NCI-H2171 (cell line): ENCODE measurements around the gene EVA1C.
"Not testable (repeated sequence)": the region's sequence is repeated elsewhere in the genome, so short reads cannot be mapped to it uniquely, and the experiment has no call there.

Experiments used
- DNase-seq: peaks from one replicate; lab custom pipeline; 2025; lab: John Stamatoyannopoulos, UW

The EVA1C gene

DNA sequence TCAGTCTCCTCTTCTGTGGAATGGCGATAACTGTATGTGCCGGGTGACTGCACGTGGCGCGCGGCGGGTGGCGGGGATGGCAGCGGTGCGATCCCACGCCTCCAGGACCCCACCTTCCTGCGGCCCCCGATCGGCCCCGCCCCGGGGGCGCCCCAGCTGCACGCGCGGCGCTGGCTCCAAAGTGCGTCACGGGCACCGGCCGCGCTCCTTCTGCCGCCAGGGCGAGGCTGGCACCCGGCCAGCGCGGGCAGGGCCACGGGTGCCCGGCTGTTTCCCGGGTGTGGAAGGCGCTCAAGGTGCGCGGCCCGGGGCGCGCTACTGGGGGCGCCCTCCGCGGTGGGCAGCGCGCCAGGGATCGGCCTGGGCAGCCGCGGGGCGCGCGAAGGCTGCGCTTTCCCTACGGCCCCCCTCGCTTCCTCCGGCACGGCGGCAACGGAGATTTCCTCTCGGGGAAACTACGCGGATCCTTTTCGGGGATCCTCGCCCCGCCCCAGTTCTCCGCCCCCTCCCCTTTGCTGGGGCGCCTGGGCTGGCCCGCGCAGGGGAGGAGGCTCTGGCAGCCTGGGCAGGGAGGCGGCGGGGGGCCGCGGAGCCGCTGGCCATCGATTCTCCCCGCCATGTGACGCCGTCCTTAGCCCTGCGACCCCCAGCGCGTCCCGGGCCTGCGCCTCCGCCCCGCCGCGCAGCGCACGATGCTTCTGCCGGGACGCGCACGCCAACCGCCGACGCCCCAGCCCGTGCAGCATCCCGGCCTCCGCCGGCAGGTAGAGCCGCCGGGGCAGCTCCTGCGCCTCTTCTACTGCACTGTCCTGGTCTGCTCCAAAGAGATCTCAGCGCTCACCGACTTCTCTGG, at the start of gene EVA1C:
EVA1C (plus strand) TSS at position 545 of the 853 bp plus-strand sequence; CDS start at position 693, 148 bp downstream.
- peak; percentile 76 for DNase-seq

DNA sequence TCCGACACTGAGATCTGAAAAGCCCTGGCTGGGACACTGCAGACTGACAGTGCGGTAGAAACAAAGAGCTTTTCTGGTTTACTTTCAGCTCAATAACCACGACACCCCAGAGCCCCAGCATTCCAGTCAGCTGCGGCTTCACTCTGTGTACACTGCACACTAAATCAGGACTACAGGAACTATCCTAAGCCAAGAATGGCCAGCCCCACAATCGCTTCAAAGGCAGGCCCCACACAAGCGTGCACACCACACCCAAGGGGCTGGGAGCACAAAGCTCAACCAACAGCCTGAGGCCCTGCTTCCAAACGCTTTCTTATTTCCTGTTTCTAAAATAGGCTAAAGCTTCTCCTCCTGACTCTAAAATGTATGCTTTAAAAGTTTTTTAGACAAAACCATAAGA, 48.1 kb upstream of the EVA1C start:
- DNase-seq: no peak

DNA sequence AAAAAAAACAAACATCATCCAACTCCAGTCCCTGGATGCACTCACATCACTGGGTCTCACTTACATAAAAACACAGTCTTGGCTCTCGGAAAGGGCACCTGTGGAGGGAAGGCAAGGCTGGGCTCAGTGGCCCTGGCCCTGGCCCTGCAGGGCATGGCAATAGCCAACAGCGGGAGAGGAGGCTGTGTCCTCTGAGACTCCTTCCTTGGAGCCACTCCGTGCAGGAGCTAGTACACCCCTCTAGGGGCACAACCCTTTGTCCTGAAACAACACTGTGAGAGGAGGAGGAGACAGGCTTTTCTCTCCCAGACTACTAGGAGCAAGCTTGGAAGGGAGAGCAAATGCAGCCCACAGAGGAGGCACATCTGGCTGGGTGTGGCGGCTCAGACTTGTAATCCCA, 47.7 kb upstream of the EVA1C start:
- no peak for DNase-seq

- DNase-seq: no peak
Observed at GRCh38 chr21:32366191-32366590, 46.3 kb upstream of the EVA1C start.

- no peak for DNase-seq
Observed at GRCh38 chr21:32367158-32367557, 45.3 kb upstream of the EVA1C start.

GRCh38 chr21:32368386-32368785, 44.1 kb upstream of the EVA1C start:
- no peak for DNase-seq

DNA sequence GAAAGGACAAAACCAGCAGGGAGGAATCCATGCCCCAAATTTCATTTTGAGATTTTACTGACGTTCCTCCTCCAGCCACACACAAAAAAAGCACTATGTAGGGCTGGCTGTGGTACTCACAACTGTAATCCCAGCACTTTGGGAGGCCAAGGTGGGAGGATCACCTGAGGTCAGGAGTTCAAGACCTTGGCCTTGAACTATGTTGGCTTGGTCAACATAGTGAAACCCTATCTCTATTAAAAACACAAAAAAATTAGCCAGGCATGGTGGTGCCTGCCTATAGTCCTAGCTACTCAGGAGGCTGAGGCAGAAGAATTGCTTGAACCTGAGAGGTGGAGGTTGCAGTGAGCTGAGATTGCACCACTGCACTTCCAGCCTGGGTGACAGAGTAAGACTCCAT, 43.5 kb upstream of the EVA1C start:
- not testable (repeated sequence) for DNase-seq

GRCh38 chr21:32370998-32371766, 41.3 kb upstream of the EVA1C start:
- no peak for DNase-seq

DNA sequence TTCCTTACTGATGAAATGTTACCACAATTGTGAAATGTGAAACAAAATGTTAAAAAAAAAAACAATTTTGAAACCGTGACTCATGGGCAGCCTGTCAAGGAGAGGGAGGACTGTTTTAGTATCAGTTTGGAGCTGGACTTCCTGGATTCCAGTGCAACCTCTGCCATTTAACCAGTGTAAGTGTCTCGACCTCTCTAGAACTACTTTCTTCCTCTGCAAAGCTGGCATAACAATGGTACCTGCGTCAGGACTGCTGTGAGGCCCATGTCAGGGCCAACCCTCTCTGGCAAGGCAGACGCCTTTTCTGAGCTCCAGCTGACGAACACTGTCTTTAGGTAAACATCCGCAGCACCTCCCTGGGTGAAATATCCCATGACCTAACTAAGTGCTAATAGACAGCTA, 40.6 kb upstream of the EVA1C start:
- DNase-seq: no peak

DNA sequence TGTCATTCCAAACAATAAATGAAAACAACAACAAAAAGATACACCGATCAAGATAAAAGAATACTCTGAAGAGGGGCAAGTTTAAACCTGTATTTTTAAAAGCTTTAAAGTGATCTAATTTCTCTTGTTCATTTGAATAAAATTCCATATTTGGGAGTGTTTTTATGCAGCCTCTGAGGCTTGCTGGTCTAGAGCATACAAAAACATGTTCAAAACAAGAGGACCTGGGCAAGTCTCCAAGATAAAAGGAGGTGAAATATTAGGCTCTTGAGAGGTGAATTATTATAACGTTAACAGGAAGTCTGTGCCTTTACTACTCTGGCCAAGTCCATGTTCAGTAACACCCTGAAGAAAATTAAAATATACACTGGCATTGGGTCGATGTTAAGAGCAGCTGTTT, 39.8 kb upstream of the EVA1C start:
- peak; percentile 9 for DNase-seq

- no peak for DNase-seq
Observed at GRCh38 chr21:32377506-32377905, 35.0 kb upstream of the EVA1C start.

DNA sequence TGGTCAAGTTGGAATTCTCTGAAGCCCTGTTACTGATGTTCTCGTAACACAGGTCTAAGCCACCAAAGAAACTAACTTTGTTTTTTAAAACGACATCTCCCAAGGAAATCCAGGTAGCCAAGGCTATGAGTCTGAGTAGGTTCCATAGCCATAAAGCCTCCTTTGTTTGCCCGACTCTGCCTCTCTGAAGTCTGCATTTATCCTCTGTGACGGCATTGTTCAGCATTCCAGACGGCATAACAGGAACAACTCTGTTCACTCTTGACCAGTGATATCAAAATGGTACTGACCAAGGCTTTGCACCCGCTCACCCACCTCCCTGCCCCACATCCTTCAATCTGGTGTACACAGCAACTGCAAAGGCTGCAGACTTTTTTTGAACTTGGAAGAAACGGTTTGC, 34.5 kb upstream of the EVA1C start:
- DNase-seq: no peak

DNA sequence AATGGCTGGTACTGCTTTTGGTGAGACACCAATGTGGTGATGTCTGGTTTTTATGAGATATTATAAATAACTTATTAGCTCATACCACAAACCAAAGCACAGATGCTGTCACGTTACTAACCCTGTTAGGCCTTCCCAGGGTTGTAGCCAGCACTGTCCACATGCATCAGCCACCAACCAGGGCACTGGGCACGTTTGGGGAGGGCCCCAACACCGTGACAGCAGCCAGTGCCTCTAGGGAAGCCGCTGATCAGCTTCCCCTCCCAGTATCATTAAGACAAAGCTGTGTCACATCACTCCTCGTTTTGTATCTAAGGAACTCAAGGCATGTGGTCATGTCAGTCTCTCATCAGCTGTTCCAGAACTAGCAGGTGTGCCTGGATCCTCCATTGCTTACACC, 33.5 kb upstream of the EVA1C start:
- DNase-seq: no peak

DNA sequence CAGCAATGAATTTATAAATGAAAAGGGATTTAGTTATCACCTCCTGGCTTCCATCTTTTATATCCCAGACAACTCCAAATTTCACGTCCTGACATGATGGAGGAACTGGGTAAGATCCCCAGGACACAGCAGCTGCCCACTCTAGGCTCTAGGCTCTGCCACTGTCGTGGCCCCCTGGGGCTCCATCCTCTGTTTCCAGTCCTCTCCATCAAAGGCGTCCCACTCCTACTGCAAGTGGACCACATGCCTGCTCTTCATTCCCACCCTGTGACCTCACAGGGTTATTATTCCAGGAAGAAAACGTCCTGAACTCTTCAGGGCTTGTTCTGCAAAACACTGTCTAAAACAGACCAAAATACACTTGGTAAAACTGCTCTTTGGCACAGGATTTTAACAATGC, 31.6 kb upstream of the EVA1C start:
- no peak for DNase-seq

- no peak for DNase-seq
Observed at GRCh38 chr21:32381571-32381970, 30.9 kb upstream of the EVA1C start.

DNA sequence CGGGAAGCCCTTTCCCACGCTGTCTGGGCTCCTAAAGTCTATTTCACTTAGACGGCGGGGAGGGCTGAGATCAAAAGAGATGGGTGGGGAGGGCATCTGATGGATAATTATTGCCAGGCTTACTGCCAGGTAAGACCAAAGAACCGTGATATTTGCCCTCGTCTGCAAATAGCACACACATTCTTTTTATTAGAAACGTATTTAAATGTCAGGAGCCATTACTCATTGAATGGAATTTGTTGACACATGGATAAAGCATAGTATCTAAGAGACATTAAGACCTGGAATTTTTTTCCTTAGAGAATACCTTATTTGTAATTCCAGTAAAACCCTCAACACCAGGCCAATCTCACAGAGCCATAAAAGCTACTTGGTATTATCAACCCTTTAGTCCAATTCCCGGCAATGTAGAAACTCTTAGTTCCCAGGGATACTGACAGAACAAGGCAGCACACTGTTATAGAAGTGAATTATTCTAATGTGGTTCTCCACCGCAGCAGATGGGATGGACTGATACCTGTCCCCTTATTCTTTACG, 30.3 kb upstream of the EVA1C start:
- no peak for DNase-seq

DNA sequence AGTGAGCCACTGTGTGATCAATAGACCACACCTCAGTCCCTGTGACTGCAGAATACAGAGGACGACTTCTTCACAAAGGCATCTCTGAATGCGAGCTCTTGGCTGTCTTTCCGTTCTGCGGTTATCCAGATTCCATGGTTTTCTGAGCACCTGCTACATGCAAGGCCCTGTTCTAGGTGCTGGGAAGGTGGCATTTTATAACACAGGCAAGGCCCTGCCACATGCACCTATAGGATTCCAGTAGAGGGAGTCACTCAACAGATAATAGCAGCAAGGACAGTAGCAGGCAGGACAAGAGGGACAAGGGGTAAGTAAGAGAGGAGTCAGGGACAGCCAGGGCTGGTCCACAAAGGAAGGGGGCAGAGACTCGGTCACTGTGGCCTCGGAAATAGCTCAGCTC, 28.7 kb upstream of the EVA1C start:
- DNase-seq: no peak

DNA sequence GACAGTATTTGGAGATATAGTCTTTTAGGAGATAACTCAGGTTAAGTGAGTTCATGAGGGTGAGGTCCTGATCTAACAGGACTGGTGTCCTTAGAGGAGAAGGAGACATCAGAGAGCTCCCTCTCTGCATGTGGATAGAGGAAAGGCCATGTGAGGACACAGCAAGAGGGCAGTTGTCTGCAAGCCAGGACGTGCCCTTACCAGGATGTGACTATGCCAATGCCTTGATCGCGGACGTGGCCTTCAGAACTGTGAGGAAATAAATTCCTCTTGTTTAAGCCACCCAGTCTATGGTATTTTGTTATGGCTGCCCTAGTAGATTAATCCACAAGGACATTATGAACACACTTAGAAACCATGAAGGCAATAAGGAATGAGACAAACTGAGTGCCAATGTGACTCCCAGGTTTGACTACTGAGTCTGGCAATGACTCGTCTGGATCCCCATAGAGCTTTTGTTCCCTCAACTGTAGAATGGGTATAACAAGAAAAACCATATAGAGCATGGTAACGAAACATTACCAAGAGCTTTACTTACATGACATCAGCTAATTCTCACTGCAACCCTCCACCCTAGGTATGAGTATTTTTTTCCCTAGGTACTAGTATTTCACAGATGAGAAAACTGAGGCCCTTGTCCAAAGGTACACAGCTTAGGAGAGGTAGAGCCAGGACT, 26.2 kb upstream of the EVA1C start:
- DNase-seq: no peak

DNA sequence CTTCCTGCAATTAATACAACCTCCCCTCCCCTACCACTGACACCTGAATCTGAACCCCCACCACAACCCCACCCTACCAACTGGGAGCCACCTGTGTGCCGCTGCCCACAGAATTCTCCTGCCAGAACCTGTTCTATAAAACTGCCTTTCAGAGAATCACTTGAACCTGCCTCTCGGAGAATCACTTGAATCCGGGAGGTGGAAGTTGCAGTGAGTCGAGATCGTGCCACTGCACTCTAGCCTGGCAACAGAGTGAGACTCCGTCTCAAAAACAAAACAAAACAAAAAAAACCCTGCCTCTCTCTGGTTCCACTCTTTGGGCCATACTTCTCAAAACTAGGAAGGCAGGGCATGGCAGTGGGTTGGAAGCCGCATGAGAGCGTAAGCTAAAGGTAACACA, 25.4 kb upstream of the EVA1C start:
- DNase-seq: no peak

DNA sequence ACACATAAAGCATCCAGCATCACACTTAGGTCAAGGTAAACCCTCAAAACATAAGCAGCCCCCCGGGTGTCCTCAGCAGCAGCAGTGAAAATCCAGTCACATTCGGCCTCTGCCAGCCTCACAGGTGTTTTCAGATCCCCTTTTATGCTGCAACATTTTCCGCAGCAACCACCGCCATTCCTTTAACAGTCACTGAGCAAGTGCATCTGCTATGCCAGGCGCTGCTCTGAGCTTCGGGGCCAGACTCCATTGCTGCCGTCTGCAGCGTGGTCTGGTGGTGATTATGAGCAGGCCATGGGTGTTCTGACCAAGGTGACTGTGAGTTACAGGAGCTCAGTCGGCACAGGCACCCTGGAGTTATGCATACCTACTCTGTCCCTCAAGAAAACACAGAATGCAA, 24.2 kb upstream of the EVA1C start:
- no peak for DNase-seq

DNA sequence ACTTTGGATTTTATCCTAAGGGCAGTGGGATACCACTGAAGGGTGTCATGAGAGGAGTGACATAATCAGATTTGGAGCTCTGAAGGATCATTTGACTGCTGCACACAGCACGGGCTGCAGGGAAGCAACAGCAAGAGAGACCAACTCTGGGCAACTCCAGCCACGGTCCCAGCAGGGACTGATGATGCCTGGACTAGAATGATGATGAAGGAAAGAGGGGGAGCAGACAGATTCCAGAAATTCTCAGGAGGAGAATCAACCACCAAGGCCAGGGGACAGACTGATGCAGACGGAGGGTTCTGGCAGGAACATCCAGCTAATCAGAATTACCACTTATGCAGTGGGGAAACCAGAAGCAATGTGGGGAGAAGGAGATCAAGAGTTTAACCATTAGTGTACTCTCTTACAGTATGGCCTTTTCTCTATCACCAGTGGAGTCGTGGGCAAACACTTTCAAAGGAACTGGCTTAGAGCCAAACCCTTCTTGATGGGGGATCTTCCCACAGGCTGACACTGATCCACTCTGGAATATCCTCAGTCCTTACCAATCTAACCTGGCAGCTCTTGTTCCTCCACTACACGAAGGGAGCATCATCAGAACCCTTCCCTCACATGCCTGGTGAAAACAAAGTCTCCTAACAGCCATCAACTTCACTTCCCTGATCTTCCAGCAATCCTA, 23.0 kb upstream of the EVA1C start:
- no peak for DNase-seq
